GM23248 (cell line): ENCODE data around the gene ID1.

Experiments
- EZH2 ChIP-seq: fragments of 200-600 bp; sonication (generic); IDR thresholded peaks from 2 replicates; pipeline ENCODE4 v1.6.1; 2018; ENCODE audit warnings: antibody characterized with exemption, mild to moderate bottlenecking; ENCODE audit not compliant: insufficient read depth, poor library complexity, severe bottlenecking
- EZH2phosphoT487 ChIP-seq: fragments of 200-600 bp; sonication (generic); IDR thresholded peaks from 2 replicates; pipeline ENCODE4 v1.6.1; 2018; ENCODE audit warnings: antibody characterized with exemption, moderate library complexity, mild to moderate bottlenecking, low read depth; ENCODE audit not compliant: insufficient read depth

GRCh38 chr20:31562241-31562640 lies 42.8 kb upstream of the ID1 start:
- no peak for TF ChIP-seq EZH2
- TF ChIP-seq EZH2phosphoT487 = no peak
